WTC11 (cell line): Measurements from ENCODE around the gene SLC17A5. TPM values are rescaled to one million over a fixed set of nuclear protein-coding genes. Genes with fewer than 3 reads are reported as not detected.
A peak's percentile ranks its signal among the peaks of the same experiment; 100 is the strongest.

Source experiments
- ATAC-seq: fragments of 200-7000 bp; cut with Tn5 transposase; 2 replicates; pipeline ENCODE4 v1.10.0; 2021; ENCODE audit warnings: mild to moderate bottlenecking, moderate library complexity
- Bru-seq: library from RNA; stranded (reverse); fragments of 400-500 nt; gene quantifications from one replicate; lab custom pipeline; 2021; lab: Mats Ljungman, UMichigan
- CTCF ChIA-PET: fragments of 300-600 bp; sonication (Branson Sonifier 250); formaldehyde crosslinking; loops from one replicate; lab custom pipeline; 2021; ENCODE audit warnings: antibody characterized with exemption; lab: Charles Lee
- POLR2A ChIA-PET: fragments of 350-600 bp; sonication (Branson Sonifier 250); formaldehyde crosslinking; loops from one replicate; lab custom pipeline; 2021; ENCODE audit warnings: antibody characterized with exemption; lab: Charles Lee
- DNase-seq: peaks from one replicate; pipeline ENCODE4 v3.0.0; 2021; ENCODE audit warnings: low spot score
- H3K27ac Mint-ChIP-seq: 2 replicates; pipeline ENCODE4 v1.8.0; 2021; ENCODE audit warnings: mixed read lengths
- H3K27me3 Mint-ChIP-seq: 2 replicates; pipeline ENCODE4 v1.8.0; 2021; ENCODE audit warnings: low read depth, mild to moderate bottlenecking, moderate library complexity, mixed read lengths
- H3K36me3 Mint-ChIP-seq: 2 replicates; pipeline ENCODE4 v1.8.0; 2021; ENCODE audit warnings: mixed read lengths
- H3K4me1 Mint-ChIP-seq: 2 replicates; pipeline ENCODE4 v1.8.0; 2022; ENCODE audit warnings: mixed read lengths
- H3K4me3 Mint-ChIP-seq: 2 replicates; pipeline ENCODE4 v1.8.0; 2021; ENCODE audit warnings: mild to moderate bottlenecking, moderate library complexity, mixed read lengths
- H3K9me3 Mint-ChIP-seq: 2 replicates; pipeline ENCODE4 v1.8.0; 2021; ENCODE audit warnings: mixed read lengths
- AFF4 ChIP-seq: sonication (generic); formaldehyde crosslinking; IDR thresholded peaks from 2 replicates; pipeline ENCODE4 v1.8.1; 2023; ENCODE audit warnings: mild to moderate bottlenecking, missing genetic modification reagents, borderline replicate concordance
- ARID4B ChIP-seq: sonication (generic); formaldehyde crosslinking; IDR thresholded peaks from 2 replicates; pipeline ENCODE4 v1.8.0; 2023; ENCODE audit warnings: missing genetic modification reagents, mild to moderate bottlenecking, borderline replicate concordance
- ATF1 ChIP-seq: sonication (generic); formaldehyde crosslinking; IDR thresholded peaks from 2 replicates; pipeline ENCODE4 v1.8.1; 2023; ENCODE audit warnings: mild to moderate bottlenecking, moderate library complexity, missing genetic modification reagents
- CBFB ChIP-seq: sonication (generic); formaldehyde crosslinking; IDR thresholded peaks from 2 replicates; pipeline ENCODE4 v1.8.1; 2022; ENCODE audit warnings: mild to moderate bottlenecking, low read depth, missing genetic modification reagents
- ESRRA ChIP-seq: sonication (generic); formaldehyde crosslinking; IDR thresholded peaks from 2 replicates; pipeline ENCODE4 v1.8.1; 2022; ENCODE audit warnings: mild to moderate bottlenecking, missing genetic modification reagents, borderline replicate concordance
- FOXK1 ChIP-seq: sonication (generic); formaldehyde crosslinking; IDR thresholded peaks from 2 replicates; pipeline ENCODE4 v1.8.0; 2022; ENCODE audit warnings: mild to moderate bottlenecking, moderate library complexity, missing genetic modification reagents
- GRHL2 ChIP-seq: fragments of 250-450 bp; sonication (Bioruptor Pico); IDR thresholded peaks from 2 replicates; pipeline ENCODE4 v1.8.0; 2022; ENCODE audit warnings: mild to moderate bottlenecking, moderate library complexity; ENCODE audit not compliant: insufficient replicate concordance, severe bottlenecking
- HMGXB4 ChIP-seq: sonication (generic); formaldehyde crosslinking; IDR thresholded peaks from 2 replicates; pipeline ENCODE4 v1.8.1; 2023; ENCODE audit warnings: mild to moderate bottlenecking, moderate library complexity, missing genetic modification reagents
- MAX ChIP-seq: sonication (generic); formaldehyde crosslinking; IDR thresholded peaks from 2 replicates; pipeline ENCODE4 v1.8.0; 2022; ENCODE audit warnings: mild to moderate bottlenecking, missing genetic modification reagents
- MYBL2 ChIP-seq: sonication (generic); formaldehyde crosslinking; IDR thresholded peaks from 2 replicates; pipeline ENCODE4 v1.8.1; 2023; ENCODE audit warnings: mild to moderate bottlenecking, moderate library complexity, missing genetic modification reagents
- SMAD3 ChIP-seq: sonication (generic); formaldehyde crosslinking; IDR thresholded peaks from 2 replicates; pipeline ENCODE4 v1.8.0; 2022; ENCODE audit warnings: missing genetic modification reagents, mild to moderate bottlenecking, borderline replicate concordance
- SP1 ChIP-seq: sonication (generic); formaldehyde crosslinking; conservative IDR thresholded peaks from 2 replicates; pipeline ENCODE4 v1.8.1; 2022; ENCODE audit warnings: missing genetic modification reagents
- TEAD1 ChIP-seq: sonication (generic); formaldehyde crosslinking; IDR thresholded peaks from 2 replicates; pipeline ENCODE4 v1.8.0; 2022; ENCODE audit warnings: mild to moderate bottlenecking, missing genetic modification reagents
- USF1 ChIP-seq: sonication (generic); formaldehyde crosslinking; IDR thresholded peaks from 2 replicates; pipeline ENCODE4 v1.8.0; 2022; ENCODE audit warnings: mild to moderate bottlenecking, missing genetic modification reagents
- ZBTB21 ChIP-seq: sonication (generic); formaldehyde crosslinking; IDR thresholded peaks from 2 replicates; pipeline ENCODE4 v1.8.1; 2023; ENCODE audit warnings: mild to moderate bottlenecking, missing genetic modification reagents, borderline replicate concordance
- ZNF121 ChIP-seq: sonication (generic); formaldehyde crosslinking; IDR thresholded peaks from 2 replicates; pipeline ENCODE4 v1.8.0; 2023; ENCODE audit warnings: missing genetic modification reagents
- ZNF138 ChIP-seq: sonication (generic); formaldehyde crosslinking; conservative IDR thresholded peaks from 2 replicates; pipeline ENCODE4 v1.8.1; 2022; ENCODE audit warnings: mild to moderate bottlenecking, moderate library complexity, missing genetic modification reagents
- ZNF263 ChIP-seq: sonication (generic); formaldehyde crosslinking; IDR thresholded peaks from 2 replicates; pipeline ENCODE4 v1.8.1; 2022; ENCODE audit warnings: low read depth, mild to moderate bottlenecking, moderate library complexity, missing genetic modification reagents
- ZNF423 ChIP-seq: fragments of 250-450 bp; sonication (Bioruptor Pico); IDR thresholded peaks from 2 replicates; pipeline ENCODE4 v2.1.2; 2022; ENCODE audit warnings: mild to moderate bottlenecking, moderate library complexity
- ZNF425 ChIP-seq: fragments of 250-450 bp; sonication (Bioruptor Pico); conservative IDR thresholded peaks from 2 replicates; pipeline ENCODE4 v1.9.0; 2021; ENCODE audit warnings: mild to moderate bottlenecking
- ZNF671 ChIP-seq: fragments of 250-450 bp; sonication (Bioruptor Pico); IDR thresholded peaks from 2 replicates; pipeline ENCODE4 v1.8.0; 2021; ENCODE audit warnings: mild to moderate bottlenecking
- long read RNA-seq, 3 experiments: library from RNA in 1 of 3; library from capped mRNA in 1 of 3; library from polyadenylated mRNA in 1 of 3; unstranded in 2 of 3; stranded (forward) in 1 of 3; transcript quantifications; one replicate each; pipeline ENCODE4 v2.0.0, GENCODE V29; 2021
- total RNA-seq: library from RNA; stranded (reverse); gene quantifications from 3 replicates; pipeline ENCODE4 v1.2.3, GENCODE V29; 2021

The SLC17A5 gene
- total RNA-seq (8.6 to 9.3 TPM (median 8.9 TPM) in 3 replicates), Bru-seq, nascent RNA (percentile 61 among the genes with signal in this experiment)
- long read RNA-seq, experiment 1, transcript SLC17A5-201 (11 exons, 3,455 nt), result major isoform, 43 of 68 reads
- long read RNA-seq, experiment 1, partial matches to known transcripts, result 8 of 68 reads
- long read RNA-seq, experiment 1, other reads (novel, unspliced or antisense), result 17 of 68 reads
- long read RNA-seq, experiment 2, partial matches to known transcripts, result 1 of 29 reads
- long read RNA-seq, experiment 2, other reads (novel, unspliced or antisense), result 27 of 29 reads
- long read RNA-seq, experiment 3, partial matches to known transcripts, result 1 of 13 reads
- long read RNA-seq, experiment 3, other reads (novel, unspliced or antisense), result 9 of 13 reads

- Mint-ChIP-seq H3K4me3 (peak within 1 kb of the TSS; percentile 95), H3K36me3 (peaks cover 6% of the 10 kb centered on the region), H3K27ac (peak within 1 kb of the TSS; percentile 95), H3K4me1 (peaks cover 16% of the 10 kb centered on the region), H3K9me3 (peaks cover 3% of the 10 kb centered on the region; the same call in 1 of the 2 replicates), H3K27me3 (no peaks in the 10 kb centered on the region)
- DNase-seq (peak; percentile 95), ATAC-seq (peak; percentile 94)
- ChIA-PET POLR2A (interaction anchor here (0.6 to 3.3 kb wide), 7 partner anchors 47 to 1940 kb away, joined by 3 to 25 read pairs (median 4); partner anchors contain the start of genes EEF1A1 and MTO1), CTCF (interaction anchor here (0.6 to 2.4 kb wide), 25 partner anchors 8 to 528 kb away, joined by 3 to 24 read pairs (median 5); partner anchors contain the start of genes EEF1A1 and MTO1)
- TF ChIP-seq ZNF671, result no peak
- peak; percentile 62; the same call in 1 of the 2 replicates for TF ChIP-seq USF1 (CRISPR knock-in tag)
- no peak for TF ChIP-seq AFF4 (CRISPR knock-in tag)
- no peak for TF ChIP-seq GRHL2 (CRISPR knock-in tag)
- TF ChIP-seq TEAD1 (CRISPR knock-in tag), result peak; percentile 74
- TF ChIP-seq ARID4B (CRISPR knock-in tag), result peak; percentile 79; the same call in 1 of the 2 replicates
- peak; percentile 84 for TF ChIP-seq MYBL2 (CRISPR knock-in tag)
- no peak for TF ChIP-seq ZBTB21 (CRISPR knock-in tag)
- TF ChIP-seq ESRRA, result no peak
- TF ChIP-seq ATF1 (CRISPR knock-in tag), result no peak
- TF ChIP-seq ZNF423 (CRISPR knock-in tag), result no peak
- no peak for TF ChIP-seq ZNF121 (CRISPR knock-in tag)
- no peak for TF ChIP-seq ZNF425 (CRISPR knock-in tag)
- peak; percentile 76 for TF ChIP-seq FOXK1 (CRISPR knock-in tag)
- peak; percentile 84 for TF ChIP-seq MAX
- peak; percentile 95 for TF ChIP-seq SP1 (CRISPR knock-in tag)
- TF ChIP-seq HMGXB4, result peak; percentile 86
- no peak for TF ChIP-seq ZNF138
- peak; percentile 74 for TF ChIP-seq CBFB (CRISPR knock-in tag)
- no peak for TF ChIP-seq ZNF263
- 0 out of 2 replicates have a peak, but pooled peaks have one; percentile 51 for TF ChIP-seq SMAD3
Observed at GRCh38 chr6:73653571-73654424, at the start of gene SLC17A5. SLC17A5 (minus strand) TSS chr6:73653992; CDS start chr6:73653886, 106 bp downstream.
